ENCODE measurements around the gene NUAK1. TPM values are rescaled to one million over a fixed set of nuclear protein-coding genes. Genes with fewer than 3 reads are reported as not detected.

NUAK1 gene
- total RNA-seq, 1 experiment from 2014 or later = 1.3 TPM

DNA sequence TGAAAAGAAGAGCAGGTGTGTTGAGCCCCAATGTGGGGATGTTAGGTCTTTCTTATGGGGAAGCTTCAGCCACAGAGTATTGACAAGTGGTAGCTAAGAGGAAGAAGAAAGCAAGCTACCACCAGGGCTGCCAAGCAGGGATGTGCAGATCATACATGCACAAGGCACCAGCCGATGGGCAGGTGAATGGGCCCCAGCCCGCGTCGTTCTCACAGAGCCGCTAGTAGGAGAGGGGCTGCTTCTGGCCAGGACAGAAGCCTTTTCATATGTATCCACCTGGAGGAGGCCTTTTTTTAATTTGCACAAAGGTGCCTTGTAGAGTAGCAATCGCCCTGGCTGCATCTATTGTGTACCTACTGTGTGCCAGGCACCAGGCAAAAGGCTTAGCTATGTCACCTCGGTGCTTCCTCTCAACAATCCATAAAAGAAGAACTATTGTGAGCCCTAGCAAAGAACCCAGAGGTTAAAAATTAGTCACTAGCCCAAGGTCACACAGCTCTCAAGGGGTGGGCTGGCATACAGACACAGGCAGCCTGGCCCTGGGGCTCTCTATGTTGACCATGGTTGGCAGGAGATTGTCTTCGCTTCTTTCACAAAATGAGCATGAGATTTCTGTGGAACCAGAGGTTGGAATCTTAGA lies 8.2 kb downstream of the NUAK1 start:
- no peak overlapping the region for H3K4me3 ChIP-seq (ENCODE audit: low read depth, low read length, poor library complexity, severe bottlenecking)
- no peaks in the 10 kb centered on the region for H3K9me3 ChIP-seq (ENCODE audit: low read depth, low read length, poor library complexity, severe bottlenecking)
- no peak overlapping the region for H3K27ac ChIP-seq (ENCODE audit: low read depth, low read length, poor library complexity, severe bottlenecking)
- intact Hi-C loops (cut with micrococcal nuclease; ENCODE audit: unreplicated experiment) = no loop called here
- TF ChIP-seq EZH2 (IDR thresholded peaks at IDR 0.05; ENCODE audit: borderline replicate concordance, low read depth, low read length, poor library complexity, severe bottlenecking) (no peak), CTCF (conservative IDR thresholded peaks at IDR 0.05; ENCODE audit: low read depth, low read length) (no peak)
- H3K36me3 ChIP-seq (ENCODE audit: insufficient read depth, low read length, poor library complexity, severe bottlenecking) = no peaks in the 10 kb centered on the region
- no peak for DNase-seq (ENCODE audit: low spot score)
- no TSS peak for BruUV-seq (replicated peaks)
- ChIA-PET POLR2A (ENCODE audit: low non-redundant PET) (no interaction called here), CTCF (no interaction called here)
- no peaks in the 10 kb centered on the region for H3K27me3 ChIP-seq (replicated peaks; ENCODE audit: insufficient read depth, low read depth, low read length, poor library complexity)
- no peaks in the 10 kb centered on the region for H3K4me1 ChIP-seq (ENCODE audit: insufficient read depth, low read length, poor library complexity, severe bottlenecking)

DNA sequence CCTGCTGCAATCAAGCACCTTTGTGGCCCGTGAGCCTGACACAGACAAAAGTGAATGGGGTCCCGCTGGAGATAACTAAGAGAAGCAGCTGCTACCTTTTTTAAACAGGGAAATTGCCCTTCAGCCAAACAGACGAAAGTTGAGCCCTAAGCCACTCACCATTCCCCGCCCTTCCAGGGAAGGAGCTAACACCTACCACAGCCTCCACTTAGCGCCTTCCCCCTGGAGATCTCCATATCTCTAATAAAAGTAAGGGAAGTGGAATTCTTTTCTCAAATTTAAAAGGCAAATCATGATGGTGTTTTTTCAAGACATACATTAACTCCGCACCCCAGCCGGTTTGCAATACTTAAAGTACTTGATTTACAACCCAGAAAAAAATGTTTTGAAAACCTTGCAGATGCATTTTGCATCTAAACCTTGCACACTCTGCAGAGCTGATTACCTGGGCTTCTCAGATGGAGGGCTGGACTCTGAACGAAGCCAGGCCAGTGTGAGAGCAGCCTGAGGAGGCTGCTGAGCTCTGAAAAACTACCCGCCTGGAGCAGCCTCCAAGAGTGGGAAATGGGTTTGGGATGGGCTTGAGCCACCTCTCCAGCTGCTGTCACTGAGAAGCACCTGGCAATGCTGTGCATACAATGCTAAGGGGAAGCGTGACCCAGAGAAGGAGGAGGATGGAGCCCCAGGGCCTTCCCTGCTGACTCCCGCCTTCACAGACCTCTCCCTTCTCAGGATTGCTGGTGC lies 10.0 kb downstream of the NUAK1 start:
- Histone ChIP-seq H3K4me3 (ENCODE audit: low read depth, low read length, poor library complexity, severe bottlenecking) (no peak overlapping the region), H3K9me3 (ENCODE audit: low read depth, low read length, poor library complexity, severe bottlenecking) (no peaks in the 10 kb centered on the region), H3K27ac (ENCODE audit: low read depth, low read length, poor library complexity, severe bottlenecking) (no peak overlapping the region), H3K27me3 (replicated peaks; ENCODE audit: insufficient read depth, low read depth, low read length, poor library complexity) (no peaks in the 10 kb centered on the region), H3K36me3 (ENCODE audit: insufficient read depth, low read length, poor library complexity, severe bottlenecking) (no peaks in the 10 kb centered on the region), H3K4me1 (ENCODE audit: insufficient read depth, low read length, poor library complexity, severe bottlenecking) (no peaks in the 10 kb centered on the region)
- DNase-seq (ENCODE audit: low spot score) = no peak
- ChIA-PET CTCF (no interaction called here), POLR2A (ENCODE audit: low non-redundant PET) (no interaction called here)
- intact Hi-C loops (cut with micrococcal nuclease; ENCODE audit: unreplicated experiment) = no loop called here
- BruUV-seq (replicated peaks) = no TSS peak
- TF ChIP-seq EZH2 (IDR thresholded peaks at IDR 0.05; ENCODE audit: borderline replicate concordance, low read depth, low read length, poor library complexity, severe bottlenecking) (no peak), CTCF (conservative IDR thresholded peaks at IDR 0.05; ENCODE audit: low read depth, low read length) (no peak)

DNA sequence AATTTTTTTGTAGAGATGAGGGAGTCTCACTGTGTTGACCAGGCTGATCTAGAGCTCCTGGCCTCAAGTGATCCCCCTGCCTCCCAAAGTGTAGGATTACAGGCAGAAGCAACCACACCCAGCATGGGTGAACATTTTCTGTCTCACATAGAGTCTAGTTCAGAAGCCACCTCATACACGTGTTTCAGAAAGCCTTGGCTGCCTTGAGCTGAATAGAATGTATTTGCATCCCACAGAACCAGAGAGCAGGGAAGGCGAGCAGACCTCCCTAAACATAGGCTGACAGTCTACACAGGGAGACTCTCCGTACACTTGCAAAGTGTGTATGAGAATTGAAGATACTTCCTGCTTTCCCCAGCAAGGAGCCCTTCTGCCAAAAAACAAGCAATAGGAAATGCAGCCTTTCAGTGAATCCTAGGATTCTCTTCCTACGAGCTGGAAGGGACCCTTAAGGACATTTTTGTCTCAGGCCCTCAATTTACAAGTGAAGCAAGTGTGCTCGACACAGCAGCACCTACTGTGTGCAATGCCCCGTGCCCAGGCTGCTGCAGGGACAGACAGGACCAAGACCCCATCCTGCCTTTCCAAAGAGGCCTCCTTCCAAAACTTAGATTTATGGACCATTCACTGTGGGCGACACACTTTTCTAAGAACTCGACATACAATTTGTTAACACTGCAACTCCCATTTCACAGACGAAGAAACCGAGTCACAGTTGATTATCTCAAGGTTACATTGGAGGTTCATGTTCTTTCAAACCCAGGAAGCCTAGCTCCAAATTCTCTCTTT lies 11.2 kb downstream of the NUAK1 start:
- ChIA-PET POLR2A (ENCODE audit: low non-redundant PET) (no interaction called here), CTCF (interaction anchor here (0.6 kb wide), 1 partner anchor 21 kb away, joined by 7 read pairs; no protein-coding TSS in a partner anchor)
- intact Hi-C loops (cut with micrococcal nuclease; ENCODE audit: unreplicated experiment) = no loop called here
- no peaks in the 10 kb centered on the region for H3K9me3 ChIP-seq (ENCODE audit: low read depth, low read length, poor library complexity, severe bottlenecking)
- no peak overlapping the region for H3K27ac ChIP-seq (ENCODE audit: low read depth, low read length, poor library complexity, severe bottlenecking)
- TF ChIP-seq EZH2 (IDR thresholded peaks at IDR 0.05; ENCODE audit: borderline replicate concordance, low read depth, low read length, poor library complexity, severe bottlenecking) = no peak
- TF ChIP-seq CTCF (conservative IDR thresholded peaks at IDR 0.05; ENCODE audit: low read depth, low read length) = no peak
- H3K27me3 ChIP-seq (replicated peaks; ENCODE audit: insufficient read depth, low read depth, low read length, poor library complexity) = no peaks in the 10 kb centered on the region
- no peak overlapping the region for H3K4me3 ChIP-seq (ENCODE audit: low read depth, low read length, poor library complexity, severe bottlenecking)
- DNase-seq (ENCODE audit: low spot score) = no peak
- no peaks in the 10 kb centered on the region for H3K4me1 ChIP-seq (ENCODE audit: insufficient read depth, low read length, poor library complexity, severe bottlenecking)
- no peaks in the 10 kb centered on the region for H3K36me3 ChIP-seq (ENCODE audit: insufficient read depth, low read length, poor library complexity, severe bottlenecking)
- BruUV-seq (replicated peaks) = no TSS peak
